ENCODE measurements around the gene GALT. TPM values are rescaled to one million over a fixed set of nuclear protein-coding genes. Genes with fewer than 3 reads are reported as not detected.
"Not testable (repeated sequence)": the region's sequence is repeated elsewhere in the genome, so short reads cannot be mapped to it uniquely, and the experiment has no call there.

Gene GALT
- total RNA-seq, 2 donors from 2014 or later, result 49.6 to 50.5 TPM

GRCh38 chr9:34623374-34624235 lies 22.9 kb upstream of the GALT start:
- no peak for ATAC-seq
- intact Hi-C loops (cut with DNase I, micrococcal nuclease), result no loop called here
- DNase-seq, result no peak

GRCh38 chr9:34624475-34625185 lies 21.8 kb upstream of the GALT start:
- no peak for DNase-seq
- ATAC-seq, result no peak
- intact Hi-C loops (cut with DNase I, micrococcal nuclease), result no loop called here

GRCh38 chr9:34625186-34625486 lies 21.3 kb upstream of the GALT start:
- ATAC-seq (no peak), DNase-seq (no peak)
- intact Hi-C loops (cut with DNase I, micrococcal nuclease), result no loop called here

GRCh38 chr9:34627716-34628655 lies 18.5 kb upstream of the GALT start:
- intact Hi-C loops (cut with DNase I, micrococcal nuclease), result no loop called here
- no peak for DNase-seq
- no peak for ATAC-seq

- peak; percentile 80 for ATAC-seq
- DNase-seq, result peak in 1 of 2 donors; percentile 58
Measured at GRCh38 chr9:34628656-34629490, 17.6 kb upstream of the GALT start, which contains the start of gene ARID3C. Gene ARID3C, minus strand, starts transcription at chr9:34629066. Its CDS starts 1,052 bp downstream, at chr9:34628014.

GRCh38 chr9:34629491-34629808 lies 17.0 kb upstream of the GALT start:
- intact Hi-C loops (cut with DNase I, micrococcal nuclease), result no loop called here
- no peak for DNase-seq
- no peak for ATAC-seq

More at GRCh38 chr9:34628656-34629490, 17.6 kb upstream of the GALT start, which contains the start of gene ARID3C:
- intact Hi-C loops (cut with DNase I, micrococcal nuclease), result no loop called here

GRCh38 chr9:34630402-34631154 lies 15.9 kb upstream of the GALT start:
- no peak for DNase-seq
- ATAC-seq, result peak; percentile 61
- intact Hi-C loops (cut with DNase I, micrococcal nuclease), result no loop called here

GRCh38 chr9:34633166-34633565 lies 13.3 kb upstream of the GALT start:
- no peak for ATAC-seq
- intact Hi-C loops (cut with DNase I, micrococcal nuclease), result no loop called here
- DNase-seq, result no peak

DNA sequence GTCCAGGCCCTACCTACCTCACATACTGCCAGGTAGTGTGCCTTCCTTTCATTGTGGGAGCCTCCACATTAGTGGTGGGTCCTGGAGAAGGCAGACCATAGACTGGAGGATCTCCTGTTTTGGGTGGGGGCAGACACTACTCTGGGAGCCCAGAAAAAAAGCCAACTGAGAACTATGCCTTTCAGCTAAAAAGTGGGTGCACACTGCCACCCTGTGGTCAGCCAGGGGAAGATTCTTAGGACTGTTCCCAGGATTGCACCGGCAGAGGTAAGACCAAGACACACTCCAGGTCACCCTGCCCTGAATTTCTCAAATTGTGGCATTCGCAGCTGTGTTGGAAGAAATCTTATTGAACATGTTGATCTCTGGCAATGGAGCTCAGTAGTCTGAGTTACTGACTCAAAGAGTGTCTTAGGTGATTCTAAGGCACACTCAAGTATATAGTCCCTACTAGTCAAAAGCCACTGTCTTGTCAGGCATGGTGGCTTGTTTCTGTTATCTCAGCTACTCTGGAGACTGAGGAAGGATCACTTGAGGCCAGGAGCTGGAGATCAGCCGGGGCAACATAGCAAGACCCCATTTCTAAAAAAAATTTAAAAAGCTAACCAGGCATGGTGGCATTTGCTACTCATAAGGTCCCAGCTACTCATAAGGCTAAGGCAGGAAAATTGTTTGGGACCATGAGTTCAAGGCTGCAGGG lies 12.5 kb upstream of the GALT start:
- DNase-seq (peak; percentile 57 to 66), ATAC-seq (peak; percentile 20)

GRCh38 chr9:34634551-34635248 lies 11.8 kb upstream of the GALT start:
- intact Hi-C loops (cut with DNase I, micrococcal nuclease), result no loop called here
- DNase-seq, result no peak
- no peak for ATAC-seq

More for the DNA sequence above, 12.5 kb upstream of the GALT start:
- intact Hi-C loops (cut with DNase I, micrococcal nuclease), result no loop called here

- intact Hi-C loops (cut with DNase I, micrococcal nuclease), result no loop called here
- no peak for DNase-seq
- ATAC-seq, result no peak
Measured at GRCh38 chr9:34635556-34635955, 10.9 kb upstream of the GALT start.

DNA sequence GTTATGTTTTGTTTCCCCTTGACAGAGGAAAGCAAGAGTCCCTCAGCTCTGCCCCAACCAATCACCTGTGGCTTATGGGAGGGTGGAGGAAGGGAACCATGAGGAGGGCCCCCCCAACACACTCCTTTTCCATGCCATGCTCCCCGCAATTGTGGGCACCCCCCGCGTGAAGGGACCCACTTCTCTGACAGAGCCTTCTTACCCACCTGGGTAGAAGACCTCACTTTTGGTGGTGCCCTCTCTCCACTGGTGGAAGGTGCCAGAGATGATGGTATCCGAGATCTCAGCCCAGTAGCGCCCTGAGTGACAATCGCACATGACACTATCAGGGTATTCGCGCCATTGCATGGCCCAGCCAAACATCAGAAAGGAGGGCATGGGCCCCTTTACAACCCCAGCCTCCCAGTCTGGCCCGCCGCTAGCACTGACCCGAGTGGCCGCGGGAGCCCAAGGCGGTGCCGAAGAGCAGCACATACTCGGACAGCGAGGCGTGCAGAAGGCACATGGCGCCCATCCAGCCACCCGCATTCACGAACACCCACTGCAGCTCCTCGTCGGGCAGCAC lies 9.6 kb upstream of the GALT start:
- intact Hi-C loops (cut with DNase I, micrococcal nuclease), result no loop called here
- peak in 1 of 2 donors; percentile 49 for DNase-seq
- ATAC-seq, result no peak

DNA sequence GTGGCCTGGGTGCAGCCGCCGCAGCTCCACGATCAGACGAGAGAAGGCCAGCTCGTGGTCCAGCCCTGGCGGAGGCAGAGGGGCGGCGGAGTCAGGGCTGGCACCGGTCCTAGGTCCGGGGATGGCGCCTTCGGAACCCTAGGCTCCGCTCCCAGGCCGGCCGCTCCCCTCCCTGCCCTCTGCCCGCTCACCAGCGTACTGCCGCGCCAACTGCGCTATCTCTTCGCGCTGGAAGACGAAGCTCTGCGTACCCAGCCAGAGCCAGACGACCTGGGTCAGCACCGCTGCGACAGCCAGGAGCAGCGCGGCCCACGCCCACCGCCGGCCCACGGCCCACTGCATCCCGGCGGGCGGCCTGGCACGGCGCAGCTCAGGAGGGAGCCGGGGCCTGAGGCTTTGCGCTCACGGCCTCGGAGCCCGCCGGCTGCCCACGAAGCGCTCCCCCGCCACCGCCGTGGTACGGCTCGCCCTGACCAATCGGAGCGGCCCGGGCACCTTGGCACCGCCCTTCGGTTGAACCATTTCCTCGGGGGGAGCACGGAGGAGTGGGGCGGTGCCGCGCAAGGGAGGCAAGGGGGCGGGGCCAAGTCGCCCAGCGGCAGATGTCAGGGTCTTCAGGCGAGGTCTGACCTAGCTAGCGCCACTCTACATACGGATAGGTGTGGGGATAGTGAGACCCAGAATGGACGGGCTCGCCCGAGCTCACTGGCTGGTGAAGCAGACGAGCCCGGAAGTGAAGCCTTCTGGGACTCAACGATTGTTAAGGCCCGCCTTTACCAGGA lies 8.9 kb upstream of the GALT start, which contains the start of gene SIGMAR1:
TSS of gene SIGMAR1 (minus strand) at position 432 of the 782 bp plus-strand sequence. CDS start at position 342, 90 bp downstream.
- intact Hi-C loops (cut with DNase I, micrococcal nuclease), result no loop called here
- DNase-seq (peak; percentile 91 to 96), ATAC-seq (peak; percentile 94)

- intact Hi-C loops (cut with DNase I, micrococcal nuclease), result no loop called here
- ATAC-seq (no peak), DNase-seq (no peak)
Measured at GRCh38 chr9:34638138-34638445, 8.4 kb upstream of the GALT start.

- ATAC-seq; DNase-seq; intact Hi-C loops (cut with DNase I, micrococcal nuclease): not testable (repeated sequence)
Measured at GRCh38 chr9:34639322-34639721, 7.2 kb upstream of the GALT start.

Measured in left colon (tissue), 2 donors.